Gastrocnemius medialis (tissue), 4 donors: ENCODE results near the gene SYNGR1.

Experiments used
- CTCF ChIP-seq, 5 experiments: fragments of 450-650 bp in 3 of 5; fragments of 200-600 bp in 2 of 5; sonication (generic) in 2 of 5; IDR thresholded peaks in 4 of 5; conservative IDR thresholded peaks in 1 of 5; 1 replicate in 4 of 5; 2 replicates in 1 of 5; pipeline ENCODE4 v1.5.1; 2016 to 2019; ENCODE audit warnings: antibody characterized with exemption in 5 of 5, mild to moderate bottlenecking in 3 of 5, moderate library complexity in 3 of 5
- POLR2A ChIP-seq, 2 donors: fragments of 450-650 bp; IDR thresholded peaks; one replicate each; pipeline ENCODE4 v1.6.1; 2017; ENCODE audit warnings: antibody characterized with exemption in 2 of 2, mild to moderate bottlenecking in 2 of 2, moderate library complexity in 2 of 2

GRCh38 chr22:39303892-39304671, 45.7 kb upstream of the SYNGR1 start:
- TF ChIP-seq CTCF (IDR thresholded peaks at IDR 0.05 in 4 of 5, conservative IDR thresholded peaks at IDR 0.05 in 1 of 5) = no peak
- TF ChIP-seq POLR2A (IDR thresholded peaks at IDR 0.05) = no peak
